HG02852 (cell line): Measurements from ENCODE around the gene GRM4.

ENCODE experiments used
- ATAC-seq: cut with Tn5 transposase; IDR thresholded peaks from one replicate; pipeline ENCODE4 v1.9.1; 2021; ENCODE audit warnings: mild to moderate bottlenecking, moderate library complexity; ENCODE audit not compliant: unreplicated experiment

Gene GRM4

DNA sequence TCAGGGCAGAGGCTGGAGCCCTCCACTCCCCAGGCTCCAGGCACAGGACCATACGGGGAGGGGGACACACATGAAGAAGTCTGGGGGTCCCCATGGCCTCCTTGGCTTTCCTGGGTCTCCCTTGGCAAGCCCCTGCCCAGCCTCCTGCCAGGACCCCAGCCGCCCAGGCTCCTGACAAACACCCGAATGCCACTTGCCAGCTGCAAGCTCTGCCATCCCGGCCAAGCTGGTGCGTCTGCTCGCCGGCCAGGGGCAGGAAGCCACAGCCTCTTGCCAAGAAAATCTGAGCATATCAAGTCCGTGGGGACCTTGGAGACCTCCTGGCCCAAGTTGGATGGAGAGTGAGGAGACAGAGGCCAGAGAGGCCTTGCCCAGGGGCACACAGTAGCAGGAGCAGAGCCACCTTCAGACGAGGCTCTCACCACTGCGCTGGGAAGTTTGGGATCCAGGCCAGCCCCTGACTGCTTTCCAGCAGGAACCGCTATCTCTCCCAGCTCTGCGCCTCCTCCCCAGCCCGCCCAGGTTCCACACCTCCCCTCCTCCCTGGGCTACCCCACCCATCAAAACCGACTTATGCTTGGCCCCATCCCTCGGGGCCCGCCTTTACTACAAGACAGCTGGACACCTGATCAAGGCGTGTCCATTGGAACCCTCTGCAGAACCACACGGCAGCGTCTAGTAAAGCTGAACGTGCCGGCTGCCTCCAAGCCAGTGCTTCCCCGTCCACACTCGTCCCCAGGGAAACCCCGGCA, 80.2 kb downstream of the GRM4 start:
- ATAC-seq = no peak

GRCh38 chr6:34064675-34065074, 81.2 kb downstream of the GRM4 start:
- no peak for ATAC-seq

GRCh38 chr6:34063651-34064050, 82.2 kb downstream of the GRM4 start:
- no peak for ATAC-seq

DNA sequence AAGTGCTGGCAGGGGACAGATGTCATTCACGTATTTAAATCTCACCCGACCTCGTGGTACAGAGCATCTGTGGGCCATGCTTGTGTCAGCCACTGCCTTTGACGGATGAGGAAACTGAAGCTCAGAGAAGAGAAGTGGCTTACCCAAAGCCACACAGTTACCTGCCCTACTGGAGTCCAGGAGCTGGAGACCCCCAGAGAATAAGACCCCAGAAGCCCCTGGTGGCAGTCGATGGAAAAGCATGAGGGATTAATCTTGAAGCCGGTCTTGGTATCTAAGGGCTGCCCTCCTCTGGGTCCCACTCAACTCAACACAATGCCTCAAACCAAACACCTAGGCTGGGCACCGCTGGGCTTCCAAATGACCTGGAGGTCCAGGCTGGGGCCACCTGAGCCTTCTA, 83.1 kb downstream of the GRM4 start:
- no peak for ATAC-seq

- ATAC-seq = no peak
Measured at GRCh38 chr6:34062156-34062555, 83.7 kb downstream of the GRM4 start.

DNA sequence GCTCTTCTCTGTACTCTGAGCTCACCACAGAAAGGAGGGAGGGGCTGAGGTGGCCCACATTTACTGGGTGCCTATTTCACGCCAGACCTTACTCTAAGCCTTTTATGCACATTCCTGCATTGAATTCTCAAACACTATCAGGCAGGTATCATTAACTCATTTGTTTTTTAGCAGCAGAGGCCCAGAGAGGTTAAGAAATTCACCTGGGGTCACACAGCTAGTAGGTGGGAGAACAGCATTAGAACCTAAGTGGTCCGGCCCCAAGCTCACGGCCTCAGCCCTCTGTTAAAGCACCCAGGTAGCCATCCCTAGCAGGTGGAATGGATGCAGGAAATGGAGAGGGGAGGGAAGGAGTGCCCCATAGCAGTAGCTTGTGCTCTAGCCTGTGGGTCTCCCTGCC, 84.5 kb downstream of the GRM4 start:
- ATAC-seq = no peak

DNA sequence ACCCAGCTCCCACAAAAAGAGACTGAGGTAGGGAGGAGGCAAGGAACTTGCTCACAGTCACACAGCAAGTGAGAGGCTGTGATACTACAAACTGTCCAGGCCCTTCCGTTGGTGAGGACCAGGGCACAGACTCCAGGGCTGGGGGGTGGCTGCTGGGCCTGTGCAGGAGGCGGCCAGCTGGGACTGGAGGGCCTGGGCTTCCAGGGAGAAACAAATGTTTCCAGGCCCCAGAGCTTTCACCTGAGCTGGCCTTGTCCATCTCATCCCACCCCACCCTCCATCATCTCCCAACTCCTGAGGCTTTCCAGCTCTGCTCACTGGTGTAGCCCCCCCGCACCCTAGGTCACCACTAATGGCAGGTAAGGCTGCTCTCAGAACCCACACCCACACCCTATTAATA, 86.0 kb downstream of the GRM4 start:
- ATAC-seq = no peak

DNA sequence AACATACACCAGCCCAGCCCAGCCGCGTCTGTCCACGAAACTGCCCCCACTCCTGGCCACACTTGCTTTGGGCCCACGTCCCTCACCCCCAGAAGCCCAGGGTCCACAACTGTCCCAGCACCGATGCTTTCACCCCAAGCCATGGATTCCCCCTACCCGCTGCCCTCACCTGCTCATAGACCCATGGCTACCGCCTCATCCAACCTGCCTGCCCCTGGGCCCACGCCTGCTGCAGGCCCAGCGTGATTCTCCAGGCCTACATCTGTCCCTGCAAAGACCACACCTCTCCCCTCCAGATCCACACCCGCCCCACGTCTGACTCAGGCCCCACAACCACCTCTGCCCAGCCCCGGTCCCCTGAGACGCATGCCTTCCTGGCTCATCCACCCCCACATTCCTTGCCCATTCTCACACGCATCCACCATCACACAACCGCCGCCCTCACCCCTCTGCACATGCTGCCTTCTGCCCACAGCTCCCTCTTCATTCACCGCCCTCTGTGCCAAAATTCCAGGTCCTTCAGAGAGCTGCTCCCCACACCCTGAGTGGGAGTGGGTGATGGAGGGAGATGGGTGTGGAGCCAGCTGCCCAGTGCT, 86.7 kb downstream of the GRM4 start:
- no peak for ATAC-seq

GRCh38 chr6:34057790-34058189, 88.1 kb downstream of the GRM4 start:
- no peak for ATAC-seq

GRCh38 chr6:34057191-34057590, 88.7 kb downstream of the GRM4 start:
- ATAC-seq = no peak

DNA sequence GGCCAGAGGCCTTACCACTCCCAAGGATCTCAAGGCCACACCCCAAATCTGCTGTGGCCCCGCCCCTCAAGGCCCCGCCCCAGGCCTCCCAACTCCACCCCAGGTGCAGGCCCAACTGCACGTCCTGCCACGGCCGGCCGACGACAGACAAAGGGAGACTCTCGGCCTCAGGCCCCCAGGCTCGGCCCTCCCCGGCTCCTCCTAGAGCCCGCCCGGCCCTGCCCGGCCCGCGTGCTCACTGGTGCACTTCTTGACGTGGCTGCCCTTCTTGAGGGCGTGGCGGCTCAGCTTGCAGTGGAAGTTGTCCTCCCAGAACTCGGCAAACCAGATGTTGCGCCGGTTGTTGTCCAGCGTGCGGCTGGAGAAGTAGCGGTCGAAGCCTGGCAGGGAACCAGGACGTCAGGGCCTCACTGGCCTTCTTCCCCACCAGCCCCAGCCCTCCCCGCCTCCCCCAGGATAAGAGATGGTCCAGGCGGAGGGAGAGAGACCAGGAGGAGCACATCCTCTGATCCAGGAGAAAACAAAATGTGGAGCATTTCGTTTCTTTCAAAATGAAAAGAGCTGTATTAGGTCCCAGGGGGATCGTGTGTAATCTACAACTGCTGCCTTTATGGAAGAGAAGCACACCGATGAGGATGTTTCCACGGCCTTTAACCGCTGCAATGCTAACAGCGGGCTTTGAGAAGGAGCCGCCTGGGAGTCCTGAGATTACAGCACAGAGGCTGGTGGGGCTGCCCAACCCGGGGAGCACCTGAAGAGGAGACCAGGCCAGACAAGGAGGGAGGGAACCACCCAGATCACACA, 89.4 kb downstream of the GRM4 start:
- no peak for ATAC-seq

DNA sequence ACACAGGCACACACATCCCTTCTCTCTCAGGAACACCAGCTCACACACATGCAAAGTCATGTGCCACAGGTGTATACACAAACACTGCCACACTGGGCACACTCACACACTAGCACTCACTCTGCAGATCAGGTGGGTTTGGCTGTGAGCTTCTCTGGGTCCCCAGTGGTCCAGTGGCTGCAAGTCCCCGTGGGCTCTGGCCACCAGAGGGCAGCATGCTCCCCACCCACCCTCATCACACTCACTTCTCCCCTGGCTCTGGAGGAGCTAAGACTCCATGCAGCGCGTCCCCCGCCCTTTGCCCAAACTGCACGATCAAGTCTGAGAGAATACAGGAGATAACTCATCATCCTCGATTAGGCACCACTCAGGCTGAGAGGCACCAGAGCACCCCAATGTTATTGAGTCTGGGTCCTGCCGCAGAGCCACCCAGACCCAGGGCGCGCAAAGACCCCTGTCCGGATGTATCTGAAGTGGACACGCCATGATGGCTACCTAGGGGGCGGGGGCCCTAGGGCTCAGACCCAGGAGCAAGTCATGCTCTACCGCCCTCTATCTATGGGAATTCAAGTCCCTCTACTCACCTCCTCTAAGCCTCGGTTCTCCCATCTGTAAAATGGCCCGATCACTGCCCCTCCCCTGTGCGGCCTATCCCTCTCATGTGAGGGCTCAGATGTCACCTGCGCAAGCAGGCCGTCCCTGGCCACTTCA, 90.5 kb downstream of the GRM4 start:
- no peak for ATAC-seq

GRCh38 chr6:34053721-34054120, 92.2 kb downstream of the GRM4 start:
- no peak for ATAC-seq

DNA sequence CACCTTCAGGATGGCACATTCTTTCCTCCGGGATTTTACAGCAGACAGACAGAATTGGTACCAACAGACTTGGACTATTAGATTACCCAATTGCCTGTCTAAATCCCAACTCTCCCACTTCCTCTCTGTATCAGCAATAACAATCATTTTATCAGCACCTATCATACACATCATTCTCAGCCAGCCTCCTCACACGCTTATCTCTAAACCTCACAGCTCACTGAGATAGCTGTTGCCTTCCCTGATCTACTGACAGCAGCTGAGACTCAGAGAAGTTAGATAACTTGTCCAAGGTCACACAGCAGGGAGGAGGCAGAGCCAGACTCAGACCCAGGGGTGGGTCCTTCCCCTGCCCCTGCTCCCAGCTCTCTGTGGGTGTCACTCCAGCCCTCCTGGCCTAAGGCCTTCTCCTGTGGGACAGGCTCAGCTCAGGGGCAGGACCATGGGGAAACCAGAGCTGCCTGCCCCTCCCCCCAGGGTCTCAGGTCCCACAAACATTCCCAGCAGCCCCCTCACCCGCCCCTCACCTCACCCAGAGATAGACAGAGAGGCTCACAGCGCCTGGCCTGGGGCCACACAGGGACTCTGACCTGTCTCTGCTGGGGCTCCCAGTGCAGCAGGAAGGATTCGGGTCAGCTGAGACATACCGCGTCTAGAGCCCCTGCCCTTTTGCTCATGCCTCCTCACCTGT, 92.8 kb downstream of the GRM4 start:
- ATAC-seq = no peak

DNA sequence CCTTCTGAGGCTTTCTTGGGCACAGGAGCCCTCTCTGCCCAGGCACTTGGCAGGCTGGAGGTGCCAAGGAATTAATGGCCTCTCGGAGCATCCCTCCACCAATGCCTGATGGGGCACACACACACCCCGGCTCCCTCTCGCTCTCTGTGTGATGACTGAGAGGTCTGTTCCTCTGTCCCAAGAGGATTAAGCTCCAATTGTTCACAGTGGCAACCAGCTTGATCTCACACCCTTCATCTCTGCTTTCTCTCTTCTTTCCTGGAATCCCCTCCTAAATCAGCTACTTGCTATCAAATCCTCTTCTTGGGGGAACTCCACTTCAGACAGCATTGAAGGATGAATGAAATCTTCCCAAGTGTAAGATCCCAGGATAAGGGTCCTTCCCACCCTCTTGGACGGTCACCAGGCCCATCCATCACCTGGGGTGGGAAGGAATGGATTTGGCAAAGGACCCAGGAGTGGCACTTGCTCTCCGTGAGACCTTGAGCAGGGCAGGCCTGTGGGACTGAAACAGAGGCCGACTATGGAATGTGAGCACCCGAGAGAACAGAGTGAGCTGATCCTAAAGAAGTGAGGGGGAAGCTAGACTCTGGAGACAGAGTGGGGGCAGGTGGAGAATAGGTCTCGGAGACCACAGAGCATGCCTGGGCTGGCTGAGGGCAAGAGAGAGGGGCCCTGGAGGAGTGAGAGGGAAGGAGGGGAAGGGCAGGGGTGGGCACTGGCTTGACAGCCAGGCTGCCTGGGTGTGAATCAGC, 93.6 kb downstream of the GRM4 start:
- ATAC-seq = no peak

DNA sequence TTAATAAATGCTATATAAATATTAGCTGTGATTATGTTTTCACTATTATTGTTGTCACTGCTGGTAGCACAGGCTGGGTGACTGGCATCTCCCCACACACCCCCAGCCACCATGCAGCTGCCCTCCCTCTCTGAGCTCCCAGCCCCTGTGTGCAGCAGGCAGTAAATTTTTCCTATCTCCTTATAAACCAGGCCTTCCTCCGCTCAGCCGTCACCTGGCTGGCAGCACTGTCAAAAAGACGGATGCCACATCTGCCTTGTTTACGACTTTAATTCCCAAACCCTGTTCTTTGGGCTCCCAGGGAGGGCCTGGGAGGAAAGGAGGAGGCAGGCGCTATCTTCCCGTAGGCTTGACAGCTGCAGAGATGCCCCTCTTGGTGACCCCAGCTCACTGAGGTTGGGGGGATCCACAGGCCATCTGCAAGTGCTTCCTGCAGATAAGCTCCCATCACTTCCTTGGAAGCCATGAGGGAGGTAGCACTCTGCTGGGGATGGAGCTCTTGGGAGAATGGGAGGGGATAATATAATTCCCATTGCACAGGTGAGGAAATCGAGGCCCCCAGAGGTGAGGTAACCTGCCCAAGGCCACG, 94.5 kb downstream of the GRM4 start:
- ATAC-seq = no peak

DNA sequence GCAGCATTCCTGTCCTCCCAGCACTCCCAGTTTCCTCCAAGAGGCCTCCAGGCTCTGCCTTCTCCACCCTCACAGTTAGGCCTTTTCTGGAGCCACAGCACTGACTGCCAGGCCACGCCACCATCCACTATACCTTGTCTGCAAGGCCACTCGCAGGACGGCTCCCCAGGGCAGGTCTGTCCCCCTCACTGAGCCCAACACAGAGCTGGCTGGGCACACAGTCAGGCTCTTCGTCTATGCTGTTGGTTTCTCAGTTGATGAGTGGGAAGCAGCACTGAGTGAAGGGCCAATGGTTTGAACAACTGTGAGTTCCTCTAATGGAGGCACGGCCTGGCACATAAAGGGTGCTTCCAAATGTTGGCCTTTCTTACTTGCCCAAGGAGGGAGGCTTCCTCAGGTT, 95.2 kb downstream of the GRM4 start:
- ATAC-seq = no peak

- no peak for ATAC-seq
Measured at GRCh38 chr6:34049395-34050342, 96.2 kb downstream of the GRM4 start.
